Astrocyte of the cerebellum (primary cell): ENCODE measurements around the gene NEURL1.

Experiments used
- DNase-seq: peaks from one replicate; pipeline ENCODE4 v3.0.0-alpha.2; 2011; ENCODE audit warnings: low read depth
- H3K4me3 ChIP-seq: 2 replicates; pipeline ENCODE4 v1.5.1; 2011; ENCODE audit warnings: mild to moderate bottlenecking, low read depth, low read length, moderate library complexity
- in situ Hi-C: cut with HindIII; loops from 2 replicates; pipeline ENCODE4 v1.10.0; 2017; ENCODE audit warnings: low sequenced_read_pairs
- TF ChIP-seq, protein P1 (sequence below): IDR thresholded peaks from 2 replicates; pipeline ENCODE4 v1.5.1; 2012; ENCODE audit warnings: low read length, low read depth, moderate library complexity, mild to moderate bottlenecking; ENCODE audit errors: missing control alignments

NEURL1 gene

DNA sequence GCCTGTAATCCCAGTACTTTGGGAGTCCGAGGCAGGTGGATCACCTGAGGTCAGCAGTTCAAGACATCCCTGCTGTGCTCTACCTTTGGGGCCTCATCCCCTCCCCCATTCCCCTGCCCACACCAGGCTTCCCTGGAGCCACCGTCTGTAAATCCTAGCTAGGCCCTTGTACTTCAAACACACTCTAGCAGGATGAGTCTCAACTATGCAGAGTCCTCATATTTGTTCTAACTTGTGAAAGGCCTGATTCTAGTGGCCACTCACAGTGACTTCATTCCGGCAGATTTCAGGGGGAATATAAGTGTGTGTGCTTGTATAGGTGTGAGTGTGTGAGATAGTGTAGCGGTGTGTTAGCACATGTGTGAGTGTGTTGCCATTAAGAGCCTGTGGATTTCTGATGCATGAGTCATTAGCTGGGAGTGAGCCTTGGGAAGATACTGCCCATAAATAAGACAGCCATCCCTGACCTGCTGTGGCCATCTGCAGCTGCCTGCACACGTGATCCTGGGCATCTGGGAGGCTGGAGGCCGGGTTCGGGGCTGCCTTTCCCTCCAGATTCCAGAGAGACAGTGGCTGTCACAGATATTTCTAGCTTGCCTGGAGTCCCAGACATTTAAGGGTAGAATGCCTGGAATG, 1.7 kb upstream of the NEURL1 start:
- peak; percentile 62 for DNase-seq
- TF ChIP-seq, protein P1, sequence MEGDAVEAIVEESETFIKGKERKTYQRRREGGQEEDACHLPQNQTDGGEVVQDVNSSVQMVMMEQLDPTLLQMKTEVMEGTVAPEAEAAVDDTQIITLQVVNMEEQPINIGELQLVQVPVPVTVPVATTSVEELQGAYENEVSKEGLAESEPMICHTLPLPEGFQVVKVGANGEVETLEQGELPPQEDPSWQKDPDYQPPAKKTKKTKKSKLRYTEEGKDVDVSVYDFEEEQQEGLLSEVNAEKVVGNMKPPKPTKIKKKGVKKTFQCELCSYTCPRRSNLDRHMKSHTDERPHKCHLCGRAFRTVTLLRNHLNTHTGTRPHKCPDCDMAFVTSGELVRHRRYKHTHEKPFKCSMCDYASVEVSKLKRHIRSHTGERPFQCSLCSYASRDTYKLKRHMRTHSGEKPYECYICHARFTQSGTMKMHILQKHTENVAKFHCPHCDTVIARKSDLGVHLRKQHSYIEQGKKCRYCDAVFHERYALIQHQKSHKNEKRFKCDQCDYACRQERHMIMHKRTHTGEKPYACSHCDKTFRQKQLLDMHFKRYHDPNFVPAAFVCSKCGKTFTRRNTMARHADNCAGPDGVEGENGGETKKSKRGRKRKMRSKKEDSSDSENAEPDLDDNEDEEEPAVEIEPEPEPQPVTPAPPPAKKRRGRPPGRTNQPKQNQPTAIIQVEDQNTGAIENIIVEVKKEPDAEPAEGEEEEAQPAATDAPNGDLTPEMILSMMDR: no peak
- in situ Hi-C loops: loop anchor here (5.0 kb wide), 1 partner anchor 85 kb away; no protein-coding TSS in a partner anchor
- no peak overlapping the region for H3K4me3 ChIP-seq

DNA sequence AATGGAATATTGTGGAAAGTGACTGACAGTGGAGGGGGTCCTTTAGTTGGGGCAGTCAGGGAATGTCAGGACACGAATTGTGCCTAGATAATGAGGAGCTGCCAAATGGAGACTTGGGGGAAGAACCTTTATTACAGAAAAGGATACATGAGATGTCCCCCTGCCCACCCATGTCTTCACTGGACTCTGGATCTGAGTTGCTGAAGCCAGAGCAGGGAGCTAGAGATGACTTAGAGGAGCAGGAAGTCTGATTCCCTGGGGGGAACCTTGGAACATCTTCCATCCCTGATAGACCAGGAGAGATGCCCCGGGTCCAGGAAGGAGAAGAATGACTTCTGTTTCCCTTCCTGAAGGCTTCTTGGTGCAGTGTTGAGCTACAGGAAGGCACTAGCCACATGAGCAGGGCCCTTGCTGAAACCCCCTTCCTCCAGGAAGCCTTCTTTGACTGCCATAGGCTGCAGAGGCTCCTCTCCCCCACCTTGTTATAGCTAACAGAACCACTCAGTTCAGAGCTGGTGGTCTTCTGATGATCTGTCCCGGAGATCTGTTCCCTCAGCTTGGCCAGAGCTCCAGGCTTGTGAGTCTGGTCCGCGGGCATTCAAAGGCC, 747 bp upstream of the NEURL1 start:
- in situ Hi-C loops: loop anchor here (5.0 kb wide), 1 partner anchor 85 kb away; no protein-coding TSS in a partner anchor
- TF ChIP-seq, protein P1: no peak
- H3K4me3 ChIP-seq: no peak overlapping the region
- DNase-seq: no peak

DNA sequence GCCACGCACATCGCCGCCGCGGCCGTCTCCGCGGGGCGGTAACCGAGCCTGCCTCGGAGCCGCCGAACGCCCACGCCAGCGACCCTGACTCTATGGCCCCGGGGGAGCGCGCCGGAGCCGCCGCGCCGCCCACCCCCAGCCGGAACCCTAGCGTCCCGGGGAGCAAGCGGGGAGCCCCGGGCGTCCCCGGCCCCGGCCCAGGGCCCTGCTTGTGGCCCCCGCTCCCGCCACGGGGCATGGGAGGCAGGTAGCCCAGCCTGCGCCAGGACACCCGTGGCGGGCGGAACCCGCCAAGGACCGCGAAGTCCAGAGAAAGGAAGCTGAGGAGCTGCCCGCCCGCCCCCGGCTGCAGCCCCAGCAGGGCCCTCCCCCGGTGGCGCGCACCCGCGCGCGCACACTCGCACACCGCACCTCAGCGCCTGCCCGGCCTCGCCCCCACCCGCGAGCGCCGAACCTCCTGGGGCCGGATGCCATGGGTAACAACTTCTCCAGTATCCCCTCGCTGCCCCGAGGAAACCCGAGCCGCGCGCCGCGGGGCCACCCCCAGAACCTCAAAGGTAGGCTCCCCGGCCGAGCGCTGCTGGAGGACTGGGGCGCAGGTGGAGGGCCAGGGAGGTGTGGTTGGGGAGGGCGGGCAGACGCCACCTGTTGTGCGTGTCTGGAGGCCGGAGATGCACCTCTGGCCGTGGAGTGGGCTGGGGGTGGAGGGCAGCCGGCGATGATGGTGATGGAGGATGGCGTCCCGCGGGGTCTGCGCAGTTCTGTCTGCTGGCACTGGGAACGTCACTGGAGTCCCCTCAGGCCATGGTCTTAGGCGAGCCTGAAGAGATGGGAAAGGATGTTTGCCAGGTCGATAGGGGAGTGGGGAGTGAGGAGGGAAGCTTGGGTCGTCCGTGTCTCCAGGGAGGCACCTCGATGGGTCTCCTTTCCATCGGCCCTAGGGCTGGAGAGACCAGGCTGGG, 692 bp downstream of the NEURL1 start:
- peak overlapping the region; percentile 16 for H3K4me3 ChIP-seq
- in situ Hi-C loops: loop anchor here (5.0 kb wide), 1 partner anchor 87 kb away; no protein-coding TSS in a partner anchor
- DNase-seq: no peak
- TF ChIP-seq, protein P1: no peak

DNA sequence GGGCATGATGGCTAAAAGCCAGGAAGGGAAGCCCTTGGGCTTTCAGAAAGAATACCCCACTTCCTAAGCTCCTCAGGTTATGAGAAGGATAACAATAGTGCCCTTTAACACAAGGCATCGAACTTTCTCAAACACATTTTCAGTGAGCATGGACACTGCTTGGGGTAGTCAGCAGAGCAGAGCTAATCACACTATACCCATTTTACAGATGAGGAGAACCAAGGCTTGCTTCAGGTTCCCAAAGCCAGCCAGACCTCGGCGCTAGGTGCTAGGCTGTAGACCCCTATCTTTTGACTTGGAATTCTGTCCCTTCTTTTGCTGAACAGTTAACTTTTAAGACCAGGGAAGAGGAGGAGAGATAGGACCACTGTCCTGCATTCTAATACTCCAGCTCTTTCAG, 1.8 kb downstream of the NEURL1 start:
- DNase-seq: no peak
- in situ Hi-C loops: no loop called here
- H3K4me3 ChIP-seq: no peak overlapping the region
- TF ChIP-seq, protein P1: no peak

DNA sequence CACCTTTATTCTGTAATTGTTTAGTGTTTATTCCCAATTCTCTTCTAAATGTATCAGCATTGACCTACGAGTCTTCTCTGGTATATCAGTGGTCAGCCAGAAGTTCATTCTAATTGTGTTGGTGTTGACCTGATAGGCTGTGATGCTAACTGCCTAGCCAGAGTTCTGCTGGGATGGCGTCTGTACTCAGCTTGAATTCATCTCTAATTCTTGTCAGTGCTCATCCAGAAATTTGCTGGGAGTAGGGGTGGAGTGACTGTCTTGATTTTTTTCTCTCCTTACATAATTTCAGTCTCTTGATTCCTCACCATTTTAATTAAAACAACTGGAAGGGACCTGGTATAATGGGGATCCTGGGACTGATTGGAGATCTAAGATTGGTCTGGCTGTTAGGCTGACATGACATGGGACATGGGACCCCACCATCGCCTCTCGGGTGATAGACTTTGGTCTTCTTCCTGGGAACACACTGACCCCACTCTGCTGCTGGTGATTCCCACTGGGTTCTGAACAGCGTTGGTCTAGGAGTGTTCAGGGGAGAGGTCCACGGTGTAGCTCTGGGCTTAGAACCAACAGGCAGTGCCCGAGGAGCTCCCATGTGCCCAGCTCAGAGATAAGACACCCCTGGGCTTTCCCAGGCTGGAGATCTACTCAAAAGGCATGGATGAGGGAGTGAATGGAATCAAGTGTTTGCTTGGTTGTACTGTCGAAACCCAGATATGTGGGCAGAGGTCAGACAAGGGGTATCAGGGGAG, 3.8 kb downstream of the NEURL1 start:
- H3K4me3 ChIP-seq: no peak overlapping the region
- TF ChIP-seq, protein P1: no peak
- no peak for DNase-seq
- in situ Hi-C loops: no loop called here

DNA sequence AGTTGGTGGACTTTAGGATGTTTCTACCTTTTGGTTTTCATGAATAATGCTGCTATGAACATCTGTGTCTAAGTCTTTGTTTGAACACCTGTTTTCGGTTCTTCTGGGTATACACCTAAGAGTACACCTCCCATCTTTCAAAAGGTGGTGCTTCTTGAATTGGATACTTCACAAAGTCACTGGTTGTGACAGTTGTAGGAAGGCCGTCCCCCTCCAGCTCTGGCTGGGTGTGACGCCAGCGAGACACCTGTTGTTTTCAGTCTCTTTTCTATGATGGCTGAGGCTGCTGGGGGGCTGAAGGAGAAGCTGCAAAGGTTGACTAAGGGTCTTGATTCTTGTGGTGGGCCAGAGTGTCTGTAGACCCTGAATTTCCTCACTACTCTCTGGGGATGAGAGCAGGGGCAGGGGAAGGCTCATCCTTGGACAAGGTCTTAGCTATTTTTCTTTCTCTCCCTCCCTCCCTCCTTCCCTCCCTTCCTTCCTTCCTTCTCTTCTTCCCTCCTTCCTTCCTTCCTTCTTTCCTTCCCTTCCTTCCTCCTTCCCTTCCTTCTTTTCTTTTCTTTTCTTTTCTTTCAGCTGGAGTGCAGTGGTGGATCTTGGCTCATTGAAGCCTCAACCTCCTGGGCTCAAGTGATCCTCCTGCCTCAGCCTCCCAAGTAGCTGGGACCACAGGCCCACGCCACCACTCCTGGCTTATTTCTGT, 5.6 kb downstream of the NEURL1 start:
- TF ChIP-seq, protein P1: no peak
- no peak overlapping the region for H3K4me3 ChIP-seq
- in situ Hi-C loops: no loop called here
- no peak for DNase-seq
